GM18526 (cell line): ENCODE data around the gene SECISBP2.

ENCODE experiments used
- POLR2A ChIP-seq: IDR thresholded peaks from 3 replicates; pipeline ENCODE4 v1.6.1; 2011; ENCODE audit not compliant: insufficient read length; ENCODE audit errors: extremely low read depth

The SECISBP2 gene

DNA sequence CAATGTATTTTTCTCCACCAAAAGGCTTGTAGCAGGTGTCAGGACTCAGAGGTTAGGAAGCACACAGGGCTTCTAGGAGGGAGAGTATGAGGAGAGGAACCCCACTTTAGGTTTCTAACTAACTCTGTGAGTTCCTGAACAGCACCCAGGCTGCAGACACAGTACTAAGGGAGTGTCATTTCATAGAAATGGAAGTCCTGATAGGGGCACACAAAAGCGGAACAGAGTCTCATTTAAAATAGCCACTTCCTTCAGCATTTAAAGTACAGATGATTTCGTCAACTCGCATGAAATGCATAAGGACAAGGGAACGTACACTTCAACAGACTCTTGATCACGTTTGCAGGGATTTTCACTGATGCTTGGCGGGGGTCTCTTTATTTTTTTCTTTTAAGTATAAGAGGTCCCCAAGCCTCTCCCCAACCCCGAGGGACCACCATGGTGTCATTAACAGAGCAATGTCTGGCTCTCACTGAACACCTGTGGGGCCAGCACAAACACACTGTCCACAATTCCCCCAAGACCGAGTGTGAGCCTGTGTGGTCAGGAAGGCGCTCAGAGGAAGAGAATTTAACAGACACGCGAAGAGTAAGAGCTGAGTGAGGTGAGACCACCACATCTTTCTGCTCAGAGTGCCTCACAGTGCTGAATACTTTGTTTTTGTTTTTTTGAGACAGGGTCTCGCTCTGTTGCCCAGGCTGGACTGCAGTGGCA, 82.3 kb downstream of the SECISBP2 start:
- TF ChIP-seq POLR2A, result no peak

DNA sequence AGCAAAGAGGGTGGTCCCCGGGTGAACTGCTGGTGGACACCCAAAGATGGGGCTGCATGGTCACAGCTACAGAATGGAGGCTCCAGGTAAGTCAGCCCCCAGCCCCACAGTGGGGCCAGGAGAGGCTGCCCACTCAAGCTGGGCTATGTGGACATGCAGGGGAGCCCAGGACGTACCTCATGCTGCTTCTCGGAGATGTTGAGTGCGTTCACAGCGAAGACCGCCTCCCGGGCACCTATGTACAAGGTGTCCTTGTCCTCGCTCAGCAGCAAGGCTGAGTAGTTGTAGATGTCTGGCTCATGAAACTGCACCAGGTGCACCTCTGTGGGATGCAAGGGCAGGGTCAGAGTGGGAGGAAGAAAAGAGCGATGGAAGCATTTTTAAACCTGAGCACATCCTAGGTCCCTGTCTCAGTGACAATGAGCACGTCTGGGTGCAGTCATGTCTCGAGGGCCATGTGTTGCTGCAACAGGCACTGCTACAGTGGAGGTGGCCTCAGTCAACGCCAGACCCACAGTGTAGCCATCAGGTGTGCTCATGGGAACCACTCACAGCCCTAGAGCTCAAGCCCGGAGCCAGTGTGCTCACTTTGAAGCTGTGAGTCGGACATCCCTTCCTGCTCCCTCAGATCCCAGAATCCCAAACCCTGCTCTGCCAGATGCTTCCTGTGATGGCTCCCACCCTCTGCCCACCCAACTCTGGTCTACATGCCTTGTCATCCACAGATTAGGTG, 84.6 kb downstream of the SECISBP2 start:
- TF ChIP-seq POLR2A, result no peak

DNA sequence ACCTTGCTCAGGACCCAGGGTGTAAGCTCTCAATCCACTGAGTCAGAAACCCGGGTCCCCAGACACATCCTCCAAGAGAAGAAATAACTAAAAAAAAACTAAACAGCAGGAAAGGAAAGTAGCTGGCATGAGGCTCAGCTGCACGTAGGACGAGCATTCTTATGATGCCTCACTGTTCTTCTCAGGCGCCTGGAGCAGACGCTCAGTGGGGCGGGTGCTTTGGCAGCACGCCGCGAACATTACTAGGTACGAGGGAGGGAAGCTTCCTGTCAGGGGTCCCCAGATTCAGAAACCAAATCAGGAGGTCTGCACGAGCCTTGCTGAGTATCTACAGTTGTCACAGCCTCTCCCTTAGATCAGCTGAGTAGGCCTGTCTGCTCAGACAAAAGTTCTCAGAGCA, 85.8 kb downstream of the SECISBP2 start:
- TF ChIP-seq POLR2A, result no peak

DNA sequence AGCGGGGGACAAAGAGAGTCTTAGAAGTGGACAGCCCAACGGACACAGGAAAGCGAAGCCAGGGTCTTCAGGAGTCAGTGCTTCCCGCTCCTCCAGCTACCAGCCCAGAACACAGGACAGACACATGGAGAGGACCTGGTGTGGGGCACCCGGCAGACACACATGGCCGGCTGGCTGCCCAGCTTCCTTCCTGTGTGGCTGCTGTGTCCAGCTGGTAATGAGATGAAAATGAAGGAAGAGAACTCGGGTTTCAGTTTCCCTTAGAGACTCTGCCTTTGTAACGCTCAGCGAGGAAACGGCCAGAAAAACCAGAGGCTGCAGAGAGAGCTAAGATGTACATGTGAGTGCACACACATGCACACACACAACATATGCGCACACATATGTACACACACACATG, 87.5 kb downstream of the SECISBP2 start:
- peak; percentile 31 for TF ChIP-seq POLR2A

DNA sequence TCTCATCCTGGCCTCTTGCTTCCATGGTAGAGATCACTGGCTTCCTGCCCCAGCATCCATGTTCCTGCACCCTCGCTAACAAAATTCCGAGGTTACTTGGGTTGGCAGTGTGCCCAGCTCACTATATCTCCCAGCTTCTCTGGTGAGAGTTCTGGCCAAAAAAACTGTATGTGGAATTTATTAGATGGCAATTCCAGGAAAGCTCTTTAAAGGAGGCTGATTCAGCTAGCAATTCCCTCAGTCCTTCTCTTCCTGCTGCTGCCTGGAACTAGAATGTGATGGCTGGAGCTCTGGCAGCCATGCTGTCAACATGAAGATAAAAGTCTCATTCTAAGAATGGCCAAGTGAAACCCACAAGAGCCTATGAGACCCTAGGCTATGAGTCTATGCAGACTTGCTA, 88.8 kb downstream of the SECISBP2 start:
- TF ChIP-seq POLR2A, result no peak

DNA sequence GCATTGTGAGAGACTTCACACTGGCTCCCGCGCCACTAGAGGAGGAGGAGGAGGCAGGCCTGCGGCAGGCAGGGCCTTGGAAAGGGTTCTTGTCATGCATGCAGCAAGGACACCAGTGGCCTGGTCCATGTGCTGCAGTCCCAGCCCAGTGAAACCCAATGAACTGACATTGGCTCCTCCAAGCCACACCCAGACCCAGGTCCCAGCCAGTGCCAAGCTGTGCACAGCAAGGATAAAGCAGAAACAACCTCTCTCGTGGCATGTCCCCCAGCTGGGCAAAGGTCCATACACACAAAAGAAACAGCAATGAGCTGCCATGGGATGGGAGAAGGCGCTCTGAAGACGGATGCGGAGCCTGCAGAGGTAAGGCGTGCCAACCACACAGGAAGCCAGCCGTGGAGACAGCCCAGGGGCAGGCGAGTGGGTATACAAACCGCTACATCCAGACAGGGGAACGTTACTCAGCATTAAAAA, 90.4 kb downstream of the SECISBP2 start:
- peak; percentile 19 for TF ChIP-seq POLR2A
